HG03558 (cell line): ENCODE data around the gene NUP62.
"Not testable (repeated sequence)": the region's sequence is repeated elsewhere in the genome, so short reads cannot be mapped to it uniquely, and the experiment has no call there.

Experiments used
- ATAC-seq: cut with Tn5 transposase; IDR thresholded peaks from one replicate; pipeline ENCODE4 v1.9.1; 2021; ENCODE audit warnings: moderate number of reproducible peaks; ENCODE audit not compliant: unreplicated experiment; ENCODE audit errors: extremely low read depth

The NUP62 gene

GRCh38 chr19:49952906-49953305, 23.6 kb upstream of the NUP62 start:
- no peak for ATAC-seq

- ATAC-seq: no peak
Observed at GRCh38 chr19:49952479-49952836, 23.2 kb upstream of the NUP62 start.

- ATAC-seq: no peak
Observed at GRCh38 chr19:49951806-49952478, 22.6 kb upstream of the NUP62 start.

- ATAC-seq: no peak
Observed at GRCh38 chr19:49950956-49951526, 21.7 kb upstream of the NUP62 start.

DNA sequence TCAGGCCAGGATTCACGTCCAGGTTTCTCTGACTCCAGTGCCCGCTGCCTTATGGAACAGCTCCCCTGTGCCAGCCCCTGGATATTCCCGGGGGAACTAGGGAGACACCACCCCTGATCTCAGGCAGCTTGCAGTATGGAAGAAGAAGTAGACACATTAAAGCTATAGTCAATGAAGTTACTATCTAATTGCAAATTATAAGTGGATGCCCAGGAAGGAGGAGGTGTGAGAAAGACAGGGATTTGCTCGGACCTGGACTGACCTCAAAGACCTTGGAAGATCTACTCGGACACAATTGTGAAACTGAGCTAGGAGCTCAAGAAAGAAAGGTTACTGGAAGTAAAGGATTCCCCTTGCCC, 21.3 kb upstream of the NUP62 start:
- no peak for ATAC-seq

DNA sequence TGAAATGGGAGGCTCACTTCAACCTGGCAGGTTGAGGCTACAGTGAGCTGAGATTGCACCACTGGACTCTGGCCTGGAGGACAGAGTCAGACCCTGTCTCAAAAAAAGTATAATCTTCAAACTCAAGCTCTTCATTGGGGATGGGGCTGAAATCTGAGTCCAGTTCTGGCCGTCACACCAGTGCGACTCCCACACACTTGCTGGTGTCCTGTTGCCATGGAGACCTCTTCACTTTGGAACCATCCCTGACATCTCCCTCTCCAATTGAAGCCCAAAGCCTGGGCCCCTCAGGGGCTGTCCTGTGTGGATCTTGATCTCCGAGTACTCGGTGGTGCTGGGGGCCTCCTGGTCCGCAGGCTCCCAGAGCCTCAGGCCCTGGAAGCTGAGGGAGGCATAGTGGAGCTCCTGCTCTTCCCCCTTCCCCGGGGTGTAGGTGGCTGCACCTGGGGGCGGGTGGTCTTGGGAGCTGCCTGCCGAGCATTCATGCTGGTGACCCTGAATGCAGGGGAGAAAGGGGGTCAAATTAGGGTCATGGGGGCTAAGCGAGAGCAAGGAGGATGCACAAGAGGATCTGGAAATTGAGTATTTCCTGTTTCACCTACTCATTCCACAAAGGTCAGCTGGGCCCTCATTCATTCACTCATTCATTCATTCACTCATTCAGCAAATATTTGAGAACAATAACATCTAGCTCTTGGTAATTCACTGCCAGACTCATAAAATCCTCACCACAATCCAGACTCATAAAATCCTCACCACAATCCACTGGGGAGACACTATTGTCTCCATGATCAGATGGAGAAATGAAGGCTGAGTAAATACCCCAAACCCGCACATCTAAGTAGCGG, 20.7 kb upstream of the NUP62 start:
- no peak for ATAC-seq

GRCh38 chr19:49946415-49946814, 17.1 kb upstream of the NUP62 start:
- ATAC-seq: no peak

DNA sequence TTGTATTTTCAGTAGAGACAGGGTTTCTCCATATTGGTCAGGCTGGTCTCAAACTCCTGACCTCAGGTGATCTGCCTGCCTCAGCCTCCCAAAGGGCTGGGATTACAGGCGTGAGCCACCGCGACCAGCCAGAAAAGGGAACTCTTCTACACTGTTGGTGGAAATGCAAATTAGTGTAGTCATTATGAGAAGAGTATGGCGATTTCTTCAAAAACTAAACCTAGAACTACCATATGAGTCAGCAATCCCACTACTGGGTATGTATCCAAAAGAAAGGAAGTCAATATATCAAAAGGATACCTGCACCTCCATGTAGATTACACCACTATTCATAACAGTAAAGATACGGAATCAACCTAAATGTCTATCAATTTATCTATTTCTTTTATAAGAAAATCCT, 15.3 kb upstream of the NUP62 start:
- ATAC-seq: not testable (repeated sequence)

- no peak for ATAC-seq
Observed at GRCh38 chr19:49940482-49940791, 11.1 kb upstream of the NUP62 start.

- ATAC-seq: no peak
Observed at GRCh38 chr19:49939721-49940481, 10.6 kb upstream of the NUP62 start.

DNA sequence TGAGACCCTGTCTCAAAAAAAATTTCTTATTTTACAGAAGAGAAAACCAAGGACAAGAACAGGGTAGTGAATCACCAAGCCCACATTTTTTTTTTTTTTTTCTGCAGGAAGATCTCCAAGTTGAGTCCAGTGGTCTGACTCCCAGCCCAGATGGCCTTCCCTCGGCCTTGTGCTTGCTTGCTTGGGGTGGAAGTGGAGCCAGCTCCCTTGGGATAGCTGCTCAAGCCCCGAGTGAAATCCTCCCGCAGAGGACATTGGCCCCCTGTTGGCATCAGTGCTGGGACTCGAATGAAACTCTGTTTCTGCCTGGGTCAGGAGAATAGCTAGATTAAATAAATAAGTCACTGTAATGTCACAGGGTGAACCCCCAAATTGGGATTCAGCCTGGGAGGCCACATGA, 9.4 kb upstream of the NUP62 start:
- no peak for ATAC-seq

- ATAC-seq: no peak
Observed at GRCh38 chr19:49937750-49938381, 8.6 kb upstream of the NUP62 start.

DNA sequence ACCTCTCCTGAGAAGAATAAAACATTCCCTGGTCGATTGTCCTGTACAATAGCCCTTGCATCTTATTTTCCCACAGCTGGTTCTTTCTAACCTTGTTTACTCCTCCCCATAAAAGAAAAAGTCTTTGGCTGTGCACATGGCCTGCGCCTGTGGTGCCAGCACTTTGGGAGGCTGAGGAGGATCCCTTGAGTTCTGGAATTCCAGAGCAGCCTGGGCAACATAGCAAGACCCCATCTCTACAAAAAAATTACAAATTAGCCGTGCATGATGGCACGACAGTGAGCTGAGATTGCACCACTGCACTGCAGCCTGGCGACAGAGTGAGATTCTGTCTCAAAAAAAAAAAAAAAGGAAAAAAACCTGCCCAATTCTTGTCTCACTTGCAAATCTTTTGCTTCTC, 7.2 kb upstream of the NUP62 start:
- no peak for ATAC-seq

DNA sequence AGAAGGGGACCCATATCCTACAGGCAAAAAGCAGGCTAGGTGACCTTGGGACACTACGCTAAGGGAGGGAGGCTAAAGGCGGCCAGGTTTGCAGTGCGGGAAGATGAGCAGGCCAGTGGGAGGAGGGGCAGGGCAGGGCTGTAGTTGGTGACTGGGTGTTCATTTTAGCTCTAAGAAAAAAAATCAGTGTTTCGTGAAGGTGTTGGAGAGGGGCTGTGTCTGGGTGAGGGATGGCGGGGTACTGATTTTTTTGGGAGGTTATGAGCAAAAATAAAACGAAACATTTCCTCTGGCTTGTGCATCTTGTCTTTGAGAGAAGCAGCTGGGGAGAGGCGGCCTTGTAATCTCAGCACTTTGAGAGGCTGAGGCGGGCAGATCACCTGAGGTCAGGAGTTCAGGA, 4.3 kb upstream of the NUP62 start:
- ATAC-seq: no peak

GRCh38 chr19:49932731-49933131, 3.4 kb upstream of the NUP62 start:
- no peak for ATAC-seq

GRCh38 chr19:49932041-49932451, 2.7 kb upstream of the NUP62 start:
- no peak for ATAC-seq

DNA sequence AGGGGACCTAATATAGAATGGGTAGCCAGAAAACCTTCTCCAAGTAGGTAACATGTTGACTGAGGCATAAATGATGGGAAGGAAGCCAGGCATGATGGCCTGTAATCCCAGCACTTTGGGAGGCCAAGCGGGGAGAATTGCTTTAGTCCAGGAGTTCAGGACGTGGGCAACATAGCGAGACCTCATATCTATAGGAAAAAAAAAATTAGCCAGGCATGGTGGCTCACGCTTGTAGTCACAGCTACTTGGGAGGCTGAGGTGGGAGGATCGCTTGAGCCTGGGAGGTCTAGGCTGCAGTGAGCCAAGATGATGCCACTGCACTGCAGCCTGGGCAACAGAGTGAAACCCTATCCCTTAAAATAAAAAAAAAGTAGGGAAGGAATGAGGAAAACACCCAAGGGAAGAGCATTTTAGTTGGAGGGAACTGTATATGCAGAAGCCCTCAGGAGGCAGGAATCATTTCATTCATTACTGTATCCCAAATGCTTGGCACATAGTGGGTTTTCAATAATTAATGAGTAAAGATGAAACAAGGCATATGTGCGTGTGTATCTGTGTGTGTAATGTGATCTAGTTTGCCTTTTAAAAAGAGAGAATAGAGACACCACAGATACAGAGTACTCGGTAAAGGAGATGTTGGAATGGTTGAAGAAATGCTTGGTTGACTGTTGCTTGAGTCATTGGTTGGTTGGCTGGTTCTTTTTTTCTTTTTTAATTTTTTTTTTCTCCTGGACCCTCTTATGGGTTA, 2.2 kb upstream of the NUP62 start:
- ATAC-seq: no peak

DNA sequence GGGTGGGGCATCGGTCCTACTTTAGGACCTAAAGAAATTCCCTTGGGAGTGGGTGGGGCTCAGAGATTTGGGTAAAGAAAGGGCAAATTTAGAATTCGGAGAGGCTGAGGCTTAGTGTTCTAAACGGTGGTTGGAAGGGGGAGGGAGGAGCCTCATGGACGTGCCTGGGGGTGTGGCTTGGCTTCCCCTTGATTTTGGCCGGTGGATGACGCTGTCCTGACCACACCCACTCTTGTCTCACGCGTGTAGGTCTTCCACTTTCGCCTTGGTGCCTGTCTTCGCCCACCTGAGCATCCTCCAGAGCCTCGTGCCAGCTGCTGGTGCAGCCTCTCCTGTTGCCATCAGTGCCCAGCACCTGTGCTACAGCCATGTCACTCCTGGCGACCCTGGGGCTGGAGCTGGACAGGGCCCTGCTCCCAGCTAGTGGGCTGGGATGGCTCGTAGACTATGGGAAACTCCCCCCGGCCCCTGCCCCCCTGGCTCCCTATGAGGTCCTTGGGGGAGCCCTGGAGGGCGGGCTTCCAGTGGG, 1.2 kb upstream of the NUP62 start:
- no peak for ATAC-seq

GRCh38 chr19:49929611-49930482, 543 bp upstream of the NUP62 start:
- ATAC-seq: peak; percentile 33
